ENCODE data around the gene GRHPR.
"Not testable (repeated sequence)": the region's sequence is repeated elsewhere in the genome, so short reads cannot be mapped to it uniquely, and the experiment has no call there.

Gene GRHPR

GRCh38 chr9:37451628-37452027 is 29.1 kb downstream of the GRHPR start:
- no peak for DNase-seq

GRCh38 chr9:37452611-37453010 is 30.1 kb downstream of the GRHPR start:
- DNase-seq = no peak

DNA sequence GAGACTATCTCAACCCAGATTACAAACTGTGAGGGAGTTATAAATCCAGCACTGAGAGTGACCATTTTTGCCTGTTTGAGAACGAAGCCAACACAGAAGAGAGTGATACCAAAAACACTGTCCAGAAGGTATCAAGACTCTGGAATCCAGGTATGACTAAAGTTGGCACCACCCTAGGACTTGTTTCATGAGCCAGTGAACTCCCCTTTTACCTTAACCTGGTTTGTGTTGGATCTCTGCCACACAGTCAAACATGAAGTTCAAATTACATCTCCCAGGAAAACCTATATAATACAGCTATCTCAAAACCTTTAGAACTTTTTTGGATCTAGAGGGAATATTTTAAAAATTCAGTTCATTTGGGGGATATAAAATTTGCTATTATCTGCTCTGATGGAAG is 31.3 kb downstream of the GRHPR start:
- DNase-seq = no peak

DNA sequence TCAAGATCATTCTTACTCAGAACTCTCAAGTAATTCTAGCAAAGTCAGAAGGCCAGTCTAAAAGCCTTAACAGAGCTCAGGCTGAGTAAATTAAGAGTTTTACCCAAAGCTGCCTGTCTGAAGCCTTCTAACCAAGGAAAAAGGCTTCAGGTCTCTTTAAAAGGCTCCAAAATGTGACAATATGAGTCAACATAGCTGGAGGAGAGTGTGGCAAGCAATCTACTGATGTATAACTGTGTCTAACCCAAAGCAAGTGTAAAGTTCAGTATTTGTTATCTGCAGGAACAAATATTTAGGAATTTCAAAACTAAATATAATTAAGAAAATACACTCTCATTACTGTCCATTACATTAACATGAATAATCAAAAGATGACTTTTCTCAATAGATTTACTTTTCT is 31.7 kb downstream of the GRHPR start:
- DNase-seq = no peak

DNA sequence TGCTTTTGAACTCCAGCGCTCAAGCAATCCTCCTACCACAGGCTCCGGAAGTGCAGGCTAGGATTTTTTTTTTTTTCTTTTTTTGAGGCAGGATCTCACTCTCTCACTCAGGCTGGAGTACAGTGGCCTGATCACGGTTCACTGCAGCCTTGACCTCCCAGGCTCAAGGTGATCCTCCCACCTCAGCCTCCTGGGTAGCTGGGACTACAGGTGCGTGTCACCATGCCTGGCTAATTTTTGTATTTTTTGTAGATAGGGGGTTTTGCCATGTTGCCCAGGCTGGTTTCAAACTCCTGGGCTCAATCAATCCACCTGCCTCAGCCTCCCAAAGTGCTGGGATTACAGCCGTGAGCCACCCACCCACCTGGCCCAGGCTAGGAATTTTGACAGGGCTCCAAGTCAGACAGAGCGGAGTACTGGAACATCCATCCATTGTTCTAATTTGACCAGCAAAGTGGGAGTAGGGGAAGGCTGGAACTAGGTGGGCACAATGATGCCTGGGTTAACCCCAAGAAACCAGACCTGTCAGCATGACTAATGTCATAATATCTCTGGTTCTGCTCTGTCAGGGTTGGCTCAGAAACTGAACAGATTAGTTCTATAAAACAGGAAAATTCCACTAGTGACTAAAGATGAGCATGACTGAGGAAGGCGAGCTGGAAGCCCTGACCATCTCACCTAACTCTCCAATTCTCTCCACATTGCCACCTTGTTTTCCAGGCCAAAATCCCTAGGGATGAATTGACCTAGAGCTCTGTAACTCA is 33.6 kb downstream of the GRHPR start:
- no peak for DNase-seq

GRCh38 chr9:37456817-37457216 is 34.3 kb downstream of the GRHPR start:
- no peak for DNase-seq

DNA sequence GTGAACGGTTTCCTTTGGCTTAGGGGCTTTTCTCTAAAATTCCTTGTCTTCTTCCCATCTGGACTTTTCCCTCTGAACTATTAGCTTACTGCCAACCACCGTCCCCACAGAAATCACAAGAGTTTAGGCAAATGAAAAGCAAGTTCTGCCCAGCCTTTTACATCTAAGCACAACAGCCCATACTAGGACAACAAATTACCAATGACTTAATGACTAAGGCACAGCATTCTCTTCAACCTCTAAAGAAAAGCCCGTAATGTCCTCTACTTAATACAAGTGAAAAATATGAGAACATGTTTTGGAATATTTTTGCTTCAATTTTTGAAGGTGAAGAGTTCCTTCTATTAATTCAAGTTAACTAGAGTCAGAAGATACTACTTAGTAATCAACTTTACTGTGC is 41.5 kb downstream of the GRHPR start:
- no peak for DNase-seq

DNA sequence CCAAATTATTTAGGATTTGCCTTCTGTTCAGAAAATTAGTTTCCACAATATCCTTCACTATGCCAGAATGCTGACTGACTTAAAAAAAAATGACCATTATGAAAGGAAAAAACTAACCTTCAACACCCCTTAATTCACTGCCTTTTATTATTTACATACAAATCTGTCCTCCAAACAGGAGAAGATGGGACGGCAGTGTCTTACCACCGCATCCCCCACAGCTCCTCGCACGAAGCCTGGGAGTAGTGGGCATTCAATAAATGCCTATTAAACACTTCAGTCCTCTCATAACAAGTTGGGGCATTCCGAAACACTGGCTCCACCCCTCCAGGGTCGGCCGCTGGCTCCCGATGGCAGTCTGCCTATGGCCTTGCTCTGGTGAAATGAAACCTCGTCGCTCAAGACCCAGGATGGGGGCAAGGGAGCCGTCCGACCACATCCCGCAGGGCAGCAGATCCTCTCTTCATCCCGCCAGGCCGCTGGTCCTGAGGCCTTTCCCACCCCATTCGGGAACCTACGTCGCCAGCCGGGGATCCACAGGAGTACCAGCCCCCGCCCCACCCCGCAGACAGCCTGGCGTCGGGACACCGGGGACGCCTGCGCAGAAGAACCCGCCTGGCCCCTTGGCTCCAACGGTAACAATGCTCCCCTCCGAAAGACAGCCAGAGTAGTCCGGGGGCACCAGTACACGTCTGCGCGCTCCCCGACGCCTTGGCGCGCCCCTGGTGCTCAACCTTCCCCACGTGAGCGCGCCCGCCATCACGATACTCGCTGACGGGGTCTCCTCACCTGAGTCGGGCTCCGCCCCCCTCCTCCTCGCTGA is 42.1 kb downstream of the GRHPR start:
- peak; percentile 93 for DNase-seq

- peak; percentile 98 for DNase-seq
These were observed 42.9 kb downstream of the GRHPR start, which contains the start of gene ZBTB5 for GRCh38 chr9:37465249-37466036. Gene ZBTB5, minus strand, starts transcription at chr9:37465450. Its CDS starts 22,899 bp downstream, at chr9:37442551.

- no peak for DNase-seq
These were observed 43.7 kb downstream of the GRHPR start for GRCh38 chr9:37466037-37466709.

- DNase-seq = not testable (repeated sequence)
These were observed 45.0 kb downstream of the GRHPR start for GRCh38 chr9:37467530-37467929.

DNA sequence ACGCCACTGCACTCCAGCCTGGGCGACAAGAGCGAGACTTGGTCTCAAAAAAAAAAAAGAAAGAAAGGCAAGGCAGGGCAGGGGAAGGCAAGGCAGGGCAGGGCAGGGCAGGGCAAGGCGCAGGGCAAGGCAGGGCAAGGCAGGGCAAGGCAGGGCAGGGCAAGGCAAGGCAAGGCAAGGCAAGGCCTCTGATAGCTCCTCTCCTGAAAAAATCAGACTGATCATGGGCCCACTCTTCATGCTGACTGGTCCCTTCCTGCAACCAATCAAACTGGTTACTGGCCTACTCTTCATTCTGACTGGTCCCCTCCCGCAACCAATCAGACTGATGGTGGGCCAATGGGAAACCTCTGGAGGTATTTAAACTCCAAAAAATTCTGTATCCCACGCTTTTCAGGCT is 46.1 kb downstream of the GRHPR start:
- DNase-seq = no peak

DNA sequence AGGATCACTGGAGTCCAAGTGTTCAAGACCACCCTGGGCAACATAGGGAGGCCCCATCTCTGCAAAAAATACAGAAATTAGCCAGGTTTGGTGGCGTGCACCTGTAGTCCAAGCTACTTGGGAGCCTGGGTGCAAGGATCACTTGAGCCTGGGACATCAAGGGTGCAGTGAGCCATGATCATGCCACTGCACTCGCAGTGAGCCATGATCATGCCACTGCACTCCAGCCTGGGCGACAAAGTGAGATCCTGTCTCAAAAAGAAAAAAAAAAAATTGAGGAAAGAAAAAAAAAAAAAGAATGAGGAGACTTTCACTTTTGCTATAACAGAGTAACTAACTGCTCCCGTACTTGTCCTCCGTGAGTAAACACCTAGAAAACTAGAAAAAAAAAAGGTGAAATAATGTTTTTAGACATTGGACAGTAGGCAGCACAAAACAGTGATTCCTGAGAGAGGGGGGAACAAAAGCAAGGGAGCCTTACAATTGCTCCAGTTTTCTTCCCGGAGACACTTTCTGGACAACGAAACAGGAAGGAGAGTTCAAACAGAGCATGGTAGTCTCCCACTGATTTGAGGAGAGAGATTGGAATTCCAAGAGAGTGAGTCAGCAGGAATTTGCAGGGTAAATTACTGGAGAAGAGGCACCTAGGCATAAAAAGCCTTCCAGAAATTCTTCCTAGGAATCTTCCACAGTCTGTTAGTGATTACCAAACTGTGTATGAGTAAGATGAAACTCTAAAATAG is 49.6 kb downstream of the GRHPR start:
- no peak for DNase-seq

DNA sequence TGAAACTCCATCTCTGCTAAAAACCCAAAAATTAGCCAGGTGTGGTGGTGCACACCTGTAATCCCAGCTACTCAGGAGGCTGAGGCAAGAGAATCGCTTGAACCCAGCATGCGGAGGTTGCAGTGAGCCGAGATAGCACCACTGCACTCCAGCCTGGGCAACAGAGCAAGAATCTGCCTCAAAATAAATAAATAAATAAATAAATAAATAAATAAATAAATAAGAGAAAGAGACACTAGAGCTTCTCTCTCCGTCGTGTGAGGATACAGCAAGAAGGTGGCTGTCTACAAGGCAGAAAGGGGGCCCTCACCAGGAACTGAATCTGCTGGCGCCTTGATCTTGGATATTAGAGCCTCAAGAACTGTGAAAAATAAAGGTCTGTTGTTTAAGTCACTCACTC is 51.5 kb downstream of the GRHPR start:
- DNase-seq = not testable (repeated sequence)

DNA sequence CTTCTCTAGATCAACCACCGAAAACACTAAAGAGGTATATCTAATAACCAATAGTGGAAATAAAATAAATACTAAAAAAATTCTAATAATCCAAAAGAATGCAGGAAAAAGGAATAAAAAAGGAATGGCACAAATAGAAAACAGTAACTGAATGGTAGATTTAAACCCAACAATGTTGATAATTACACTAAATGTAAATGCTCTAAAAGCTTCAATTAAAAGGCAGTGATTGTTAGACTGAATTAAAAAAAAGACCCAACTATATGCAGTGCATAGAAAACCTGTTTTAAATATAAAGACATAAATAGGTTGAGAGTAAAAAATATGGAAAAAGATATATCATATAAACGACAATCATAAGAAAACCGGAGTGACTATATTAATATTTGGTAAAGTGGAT is 51.9 kb downstream of the GRHPR start:
- DNase-seq = no peak

- no peak for DNase-seq
These were observed 54.4 kb downstream of the GRHPR start for GRCh38 chr9:37476930-37477329.

GRCh38 chr9:37477443-37477842 is 54.9 kb downstream of the GRHPR start:
- DNase-seq = not testable (repeated sequence)

- not testable (repeated sequence) for DNase-seq
These were observed 55.6 kb downstream of the GRHPR start for GRCh38 chr9:37477987-37478619.

DNA sequence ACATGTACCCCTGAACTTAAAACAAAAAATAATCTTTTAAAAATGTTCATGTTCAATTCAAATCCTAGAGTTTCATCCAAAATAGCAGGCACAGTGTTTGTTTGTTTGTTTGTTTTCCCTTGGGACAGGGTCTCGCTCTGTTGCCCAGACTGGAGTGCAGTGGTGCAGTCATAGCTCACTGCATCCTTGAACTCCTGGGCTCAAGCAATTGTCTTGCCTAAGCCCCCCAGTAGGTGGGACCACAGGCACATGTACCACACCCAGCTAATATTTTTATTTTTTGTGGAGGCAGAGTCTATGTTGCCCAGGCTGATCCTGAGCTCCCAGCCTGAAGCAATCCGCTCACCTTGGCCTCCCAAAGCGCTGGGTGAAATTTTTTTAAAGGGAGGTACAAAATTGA is 58.3 kb downstream of the GRHPR start:
- no peak for DNase-seq

DNA sequence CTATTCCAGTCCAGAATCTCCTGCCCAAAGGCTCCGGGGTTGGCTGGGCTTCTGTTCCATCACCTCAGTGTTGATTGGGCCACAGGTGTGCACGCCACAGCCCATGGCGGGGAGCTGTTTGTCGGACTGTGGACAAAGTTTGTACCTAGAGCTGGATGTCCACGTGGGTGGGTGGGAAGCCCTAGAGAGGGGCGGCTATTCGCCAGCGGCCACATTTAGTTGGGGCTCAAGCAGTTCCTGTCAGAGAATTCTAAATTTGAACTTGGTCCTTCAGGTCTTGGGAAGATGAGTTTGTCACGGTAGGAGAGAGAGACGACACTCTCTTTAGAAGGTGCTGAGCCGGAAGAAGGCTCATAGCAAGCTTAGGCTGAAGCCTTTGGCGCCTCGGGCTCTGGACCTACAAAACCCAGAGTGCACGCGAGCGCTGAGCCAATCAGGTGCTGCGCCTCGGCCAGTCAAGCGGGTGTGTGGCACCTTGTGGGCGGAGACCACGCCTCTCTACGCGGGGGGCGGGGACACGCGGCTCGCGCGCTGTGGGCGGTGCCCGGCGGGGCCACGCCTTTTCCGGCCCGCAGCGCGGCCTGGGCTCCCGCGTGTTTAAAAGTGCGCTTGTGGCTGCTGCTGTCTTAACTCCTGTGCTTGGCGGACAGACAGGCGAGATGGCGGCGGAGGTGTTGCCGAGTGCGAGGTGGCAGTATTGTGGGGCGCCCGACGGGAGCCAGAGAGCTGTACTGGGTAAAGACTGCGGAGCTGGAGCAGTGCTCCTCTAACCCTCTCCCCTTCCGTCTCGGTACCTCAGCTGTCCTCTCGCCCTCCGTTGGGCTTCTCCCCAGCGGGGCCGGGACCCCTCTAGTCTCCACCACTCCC is 63.1 kb downstream of the GRHPR start, which contains the start of gene POLR1E:
Gene POLR1E (plus strand): TSS at position 560 of the 867 bp plus-strand sequence. CDS start 100 bp downstream, at position 660.
- DNase-seq = peak; percentile 87
